ENCODE data around the gene MB21D2.

MB21D2 gene

GRCh38 chr3:192930577-192930976 lies 12.9 kb upstream of the MB21D2 start:
- no peak for TF ChIP-seq CTCF (IDR thresholded peaks at IDR 0.05; ENCODE audit: extremely low read depth, missing control alignments)
- DNase-seq (ENCODE audit: low spot score) = no peak

- DNase-seq (ENCODE audit: low spot score) = no peak
- no peak for TF ChIP-seq CTCF (IDR thresholded peaks at IDR 0.05; ENCODE audit: extremely low read depth, missing control alignments)
Measured at GRCh38 chr3:192929755-192930547, 12.3 kb upstream of the MB21D2 start.

GRCh38 chr3:192929146-192929545 lies 11.5 kb upstream of the MB21D2 start:
- no peak for TF ChIP-seq CTCF (IDR thresholded peaks at IDR 0.05; ENCODE audit: extremely low read depth, missing control alignments)
- DNase-seq (ENCODE audit: low spot score) = no peak

GRCh38 chr3:192928720-192929119 lies 11.1 kb upstream of the MB21D2 start:
- TF ChIP-seq CTCF (IDR thresholded peaks at IDR 0.05; ENCODE audit: extremely low read depth, missing control alignments) = no peak

GRCh38 chr3:192928016-192928415 lies 10.4 kb upstream of the MB21D2 start:
- TF ChIP-seq CTCF (IDR thresholded peaks at IDR 0.05; ENCODE audit: extremely low read depth, missing control alignments) = no peak
- no peak for DNase-seq (ENCODE audit: low spot score)

More at GRCh38 chr3:192928720-192929119, 11.1 kb upstream of the MB21D2 start:
- DNase-seq (ENCODE audit: low spot score) = no peak

GRCh38 chr3:192927016-192927415 lies 9.4 kb upstream of the MB21D2 start:
- no peak for TF ChIP-seq CTCF (IDR thresholded peaks at IDR 0.05; ENCODE audit: extremely low read depth, missing control alignments)
- DNase-seq (ENCODE audit: low spot score) = no peak

GRCh38 chr3:192923731-192924130 lies 6.1 kb upstream of the MB21D2 start:
- no peak for TF ChIP-seq CTCF (IDR thresholded peaks at IDR 0.05; ENCODE audit: extremely low read depth, missing control alignments)
- DNase-seq (ENCODE audit: low spot score) = no peak
